Measurements from ENCODE around the gene KNTC1. TPM values are rescaled to one million over a fixed set of nuclear protein-coding genes. Genes with fewer than 3 reads are reported as not detected.
"Not testable (repeated sequence)": the region's sequence is repeated elsewhere in the genome, so short reads cannot be mapped to it uniquely, and the experiment has no call there.

Gene KNTC1, protein sequence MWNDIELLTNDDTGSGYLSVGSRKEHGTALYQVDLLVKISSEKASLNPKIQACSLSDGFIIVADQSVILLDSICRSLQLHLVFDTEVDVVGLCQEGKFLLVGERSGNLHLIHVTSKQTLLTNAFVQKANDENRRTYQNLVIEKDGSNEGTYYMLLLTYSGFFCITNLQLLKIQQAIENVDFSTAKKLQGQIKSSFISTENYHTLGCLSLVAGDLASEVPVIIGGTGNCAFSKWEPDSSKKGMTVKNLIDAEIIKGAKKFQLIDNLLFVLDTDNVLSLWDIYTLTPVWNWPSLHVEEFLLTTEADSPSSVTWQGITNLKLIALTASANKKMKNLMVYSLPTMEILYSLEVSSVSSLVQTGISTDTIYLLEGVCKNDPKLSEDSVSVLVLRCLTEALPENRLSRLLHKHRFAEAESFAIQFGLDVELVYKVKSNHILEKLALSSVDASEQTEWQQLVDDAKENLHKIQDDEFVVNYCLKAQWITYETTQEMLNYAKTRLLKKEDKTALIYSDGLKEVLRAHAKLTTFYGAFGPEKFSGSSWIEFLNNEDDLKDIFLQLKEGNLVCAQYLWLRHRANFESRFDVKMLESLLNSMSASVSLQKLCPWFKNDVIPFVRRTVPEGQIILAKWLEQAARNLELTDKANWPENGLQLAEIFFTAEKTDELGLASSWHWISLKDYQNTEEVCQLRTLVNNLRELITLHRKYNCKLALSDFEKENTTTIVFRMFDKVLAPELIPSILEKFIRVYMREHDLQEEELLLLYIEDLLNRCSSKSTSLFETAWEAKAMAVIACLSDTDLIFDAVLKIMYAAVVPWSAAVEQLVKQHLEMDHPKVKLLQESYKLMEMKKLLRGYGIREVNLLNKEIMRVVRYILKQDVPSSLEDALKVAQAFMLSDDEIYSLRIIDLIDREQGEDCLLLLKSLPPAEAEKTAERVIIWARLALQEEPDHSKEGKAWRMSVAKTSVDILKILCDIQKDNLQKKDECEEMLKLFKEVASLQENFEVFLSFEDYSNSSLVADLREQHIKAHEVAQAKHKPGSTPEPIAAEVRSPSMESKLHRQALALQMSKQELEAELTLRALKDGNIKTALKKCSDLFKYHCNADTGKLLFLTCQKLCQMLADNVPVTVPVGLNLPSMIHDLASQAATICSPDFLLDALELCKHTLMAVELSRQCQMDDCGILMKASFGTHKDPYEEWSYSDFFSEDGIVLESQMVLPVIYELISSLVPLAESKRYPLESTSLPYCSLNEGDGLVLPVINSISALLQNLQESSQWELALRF (N-terminal part only)
- 10 to 100 TPM; 66.0 to 69.6 TPM for total RNA-seq
- polyA plus RNA-seq: 3.8 TPM

DNA sequence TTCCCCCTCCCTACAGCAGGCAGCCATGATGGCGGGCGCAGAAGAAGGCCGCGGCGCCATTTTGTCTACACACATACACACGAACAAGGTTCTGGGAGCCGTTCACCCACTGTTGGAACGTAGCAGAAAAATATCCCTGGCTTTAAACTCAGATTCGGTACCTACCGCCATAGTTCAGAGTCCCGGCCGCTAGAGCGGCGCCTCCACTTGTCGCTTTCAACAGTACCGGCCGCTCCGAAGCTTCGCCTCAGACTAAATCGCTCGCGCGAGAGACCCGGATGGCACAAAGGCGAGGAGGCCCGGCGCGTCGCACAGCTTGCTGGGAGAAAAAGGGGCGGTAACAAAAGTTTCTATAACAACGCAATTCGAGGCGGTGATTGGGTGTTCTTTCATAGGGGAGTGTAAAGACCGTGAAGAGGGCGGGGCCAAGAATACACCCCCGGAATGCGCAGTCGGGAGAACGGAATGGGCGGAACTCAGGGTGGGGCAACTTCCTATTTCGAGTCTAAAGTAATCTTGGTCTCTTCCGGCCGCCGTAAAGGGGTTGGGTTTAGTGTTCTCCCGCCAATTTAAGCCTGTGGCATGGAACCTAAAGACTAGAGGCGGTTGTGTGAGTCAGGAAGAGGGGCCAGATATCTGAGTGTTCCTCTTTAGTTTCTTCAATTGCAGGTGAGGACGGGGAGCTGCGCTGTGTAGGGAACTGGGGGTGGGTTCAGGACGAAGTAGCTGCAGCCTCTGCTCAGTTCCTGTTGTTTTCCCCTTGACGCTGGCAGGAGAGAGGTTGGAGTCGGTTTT lies at the start of gene KNTC1, which contains the start of gene RSRC2:
KNTC1 (plus strand) TSS at position 567 of the 795 bp plus-strand sequence. CDS start 2,815 bp downstream, outside the sequence.
RSRC2 (minus strand) TSS at position 254 of the 795 bp plus-strand sequence; CDS start at position 171, 83 bp downstream.
- ChIA-PET POLR2A (interaction anchor here (0.8 to 2.6 kb wide), 13 partner anchors 14 to 839 kb away, joined by 3 to 65 read pairs (median 5); partner anchors contain the start of genes DENR, DIABLO, MPHOSPH9 and MTRFR), CTCF (interaction anchor here (0.7 to 2.2 kb wide), 2 partner anchors 26 to 29 kb away, joined by 3 to 4 read pairs; partner anchors contain the start of gene ZCCHC8)
- Mint-ChIP-seq H3K27me3 (no peaks in the 10 kb centered on the region), H3K4me1 (peaks cover 32 to 36% (median 36%) of the 10 kb centered on the region in 3 donors), H3K27ac (no peak within 1 kb of the TSS), H3K4me3 (no peak within 1 kb of the TSS), H3K36me3 (peaks cover under 1 to 39% (median 11%) of the 10 kb centered on the region in 3 donors), H3K9me3 (no peaks in the 10 kb centered on the region)
- H3K36me3 ChIP-seq (ENCODE audit: insufficient read depth, low read length): peaks cover 6% of the 10 kb centered on the region
- peaks cover 49% of the 10 kb centered on the region for H3K4me1 ChIP-seq (ENCODE audit: insufficient read depth, low read length)
- peak; percentile 95 to 99 (median 99) for DNase-seq
- peak within 1 kb of the TSS; percentile 90 for H3K4me3 ChIP-seq (ENCODE audit: low read length)
- H3K9me3 ChIP-seq (ENCODE audit: low read length): no peaks in the 10 kb centered on the region
- H3K27me3 ChIP-seq (ENCODE audit: insufficient read depth, low read length, poor library complexity, severe bottlenecking): no peaks in the 10 kb centered on the region
- peak within 1 kb of the TSS; percentile 98 for H3K27ac ChIP-seq (ENCODE audit: low read depth, low read length)

DNA sequence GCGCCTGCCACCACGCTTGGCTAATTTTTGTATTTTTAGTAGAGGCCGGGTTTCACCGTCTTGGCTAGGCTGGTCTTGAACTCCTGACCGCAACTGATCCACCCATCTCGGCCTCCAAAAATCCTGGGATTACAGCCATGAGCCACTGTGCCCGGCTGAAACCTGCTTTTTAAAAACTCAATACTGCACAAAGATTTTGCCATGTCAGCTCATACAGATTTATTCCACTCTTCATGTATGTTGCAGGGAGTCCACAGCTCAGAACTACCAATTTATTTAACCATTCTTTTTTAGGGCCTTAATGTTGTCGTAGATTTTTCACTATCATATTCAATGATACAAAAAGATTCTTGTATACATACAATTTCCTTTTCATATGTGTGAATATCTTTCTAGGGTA lies 46.3 kb upstream of the KNTC1 start:
- peaks cover 21 to 78% (median 42%) of the 10 kb centered on the region in 3 donors for H3K36me3 Mint-ChIP-seq
- Histone ChIP-seq H3K9me3 (ENCODE audit: low read length) (no peaks in the 10 kb centered on the region), H3K27me3 (ENCODE audit: insufficient read depth, low read length, poor library complexity, severe bottlenecking) (no peaks in the 10 kb centered on the region), H3K4me3 (ENCODE audit: low read length) (no peak overlapping the region), H3K4me1 (ENCODE audit: insufficient read depth, low read length) (no peaks in the 10 kb centered on the region), H3K27ac (ENCODE audit: low read depth, low read length) (no peak overlapping the region), H3K36me3 (ENCODE audit: insufficient read depth, low read length) (peaks cover 42% of the 10 kb centered on the region)
- no peaks in the 10 kb centered on the region for H3K9me3 Mint-ChIP-seq
- no peak for DNase-seq
- POLR2A ChIA-PET: interaction anchor here (0.7 kb wide), 1 partner anchor 31 kb away, joined by 4 read pairs; no protein-coding TSS in a partner anchor
- no peaks in the 10 kb centered on the region for H3K27me3 Mint-ChIP-seq
- no peak overlapping the region for H3K4me3 Mint-ChIP-seq
- CTCF ChIA-PET: interaction anchor here (1.1 kb wide), 1 partner anchor 9 kb away, joined by 5 read pairs; no protein-coding TSS in a partner anchor
- peaks cover 4 to 9% (median 5%) of the 10 kb centered on the region in 3 donors for H3K4me1 Mint-ChIP-seq
- H3K27ac Mint-ChIP-seq: peak overlapping the region in 1 of 8 donors; percentile 51

DNA sequence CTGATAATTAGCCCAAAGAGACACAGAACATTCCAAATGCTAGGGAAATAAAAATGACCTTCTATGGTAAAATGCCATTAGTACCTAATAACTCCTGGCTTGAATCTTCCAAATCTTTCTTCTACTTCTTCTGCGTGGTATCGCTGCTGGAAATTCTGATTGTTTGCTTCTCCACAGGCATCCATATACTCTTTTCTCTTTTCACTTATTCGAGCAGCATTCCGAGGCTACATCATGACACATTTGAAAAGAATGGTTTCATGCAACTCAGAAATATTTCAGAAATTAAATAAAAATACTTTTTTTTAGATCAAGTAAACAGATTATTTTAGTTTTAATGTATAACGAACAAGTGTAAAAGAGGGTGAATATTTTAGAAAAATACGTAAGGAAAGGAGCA lies 45.2 kb upstream of the KNTC1 start:
- H3K9me3 ChIP-seq (ENCODE audit: low read length): no peaks in the 10 kb centered on the region
- no peaks in the 10 kb centered on the region for H3K27me3 ChIP-seq (ENCODE audit: insufficient read depth, low read length, poor library complexity, severe bottlenecking)
- peaks cover 20 to 77% (median 36%) of the 10 kb centered on the region in 3 donors for H3K36me3 Mint-ChIP-seq
- H3K27me3 Mint-ChIP-seq: no peaks in the 10 kb centered on the region
- H3K9me3 Mint-ChIP-seq: no peaks in the 10 kb centered on the region
- H3K36me3 ChIP-seq (ENCODE audit: insufficient read depth, low read length): peaks cover 35% of the 10 kb centered on the region
- peaks cover 4 to 9% (median 5%) of the 10 kb centered on the region in 3 donors for H3K4me1 Mint-ChIP-seq
- CTCF ChIA-PET: no interaction called here
- no peak for DNase-seq
- H3K4me3 ChIP-seq (ENCODE audit: low read length): no peak overlapping the region
- POLR2A ChIA-PET: no interaction called here
- no peak overlapping the region for H3K27ac ChIP-seq (ENCODE audit: low read depth, low read length)
- no peak overlapping the region for H3K4me3 Mint-ChIP-seq
- no peak overlapping the region for H3K27ac Mint-ChIP-seq
- no peaks in the 10 kb centered on the region for H3K4me1 ChIP-seq (ENCODE audit: insufficient read depth, low read length)

DNA sequence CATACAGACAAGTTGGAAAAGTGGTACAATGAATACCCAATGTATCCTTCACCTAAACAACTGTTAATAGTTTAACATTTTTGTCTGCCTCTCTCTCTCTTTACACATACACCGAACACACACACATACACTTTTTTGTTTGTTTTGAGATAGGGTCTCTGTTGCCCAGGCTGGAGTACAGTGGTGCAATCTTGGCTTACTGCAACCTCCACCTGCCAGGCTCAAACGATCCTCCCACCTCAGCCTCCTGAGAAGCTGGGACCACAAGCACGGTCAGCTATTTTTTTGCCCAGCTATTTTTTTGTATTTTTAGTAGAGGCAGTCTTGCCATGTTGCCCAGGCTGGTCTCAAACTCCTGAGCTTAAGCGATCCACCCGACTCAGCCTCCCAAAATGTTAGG lies 43.1 kb upstream of the KNTC1 start:
- no peaks in the 10 kb centered on the region for H3K27me3 ChIP-seq (ENCODE audit: insufficient read depth, low read length, poor library complexity, severe bottlenecking)
- H3K9me3 Mint-ChIP-seq: no peaks in the 10 kb centered on the region
- CTCF ChIA-PET: interaction anchor here (1.0 to 2.6 kb wide), 4 partner anchors 11 to 84 kb away, joined by 3 to 8 read pairs (median 4); partner anchors contain the start of gene ZCCHC8
- peaks cover 12 to 76% (median 30%) of the 10 kb centered on the region in 3 donors for H3K36me3 Mint-ChIP-seq
- no peak overlapping the region for H3K4me3 Mint-ChIP-seq
- H3K4me3 ChIP-seq (ENCODE audit: low read length): no peak overlapping the region
- H3K4me1 Mint-ChIP-seq: peaks cover 4 to 11% (median 5%) of the 10 kb centered on the region in 3 donors
- H3K27ac Mint-ChIP-seq: peak overlapping the region in 5 of 8 donors; percentile 2 to 92 (median 72)
- no peaks in the 10 kb centered on the region for H3K9me3 ChIP-seq (ENCODE audit: low read length)
- H3K27ac ChIP-seq (ENCODE audit: low read depth, low read length): no peak overlapping the region
- no peaks in the 10 kb centered on the region for H3K4me1 ChIP-seq (ENCODE audit: insufficient read depth, low read length)
- POLR2A ChIA-PET: interaction anchor here (0.6 kb wide), 1 partner anchor 12 kb away, joined by 7 read pairs; no protein-coding TSS in a partner anchor
- DNase-seq: no peak
- H3K36me3 ChIP-seq (ENCODE audit: insufficient read depth, low read length): peaks cover 39% of the 10 kb centered on the region
- no peaks in the 10 kb centered on the region for H3K27me3 Mint-ChIP-seq

DNA sequence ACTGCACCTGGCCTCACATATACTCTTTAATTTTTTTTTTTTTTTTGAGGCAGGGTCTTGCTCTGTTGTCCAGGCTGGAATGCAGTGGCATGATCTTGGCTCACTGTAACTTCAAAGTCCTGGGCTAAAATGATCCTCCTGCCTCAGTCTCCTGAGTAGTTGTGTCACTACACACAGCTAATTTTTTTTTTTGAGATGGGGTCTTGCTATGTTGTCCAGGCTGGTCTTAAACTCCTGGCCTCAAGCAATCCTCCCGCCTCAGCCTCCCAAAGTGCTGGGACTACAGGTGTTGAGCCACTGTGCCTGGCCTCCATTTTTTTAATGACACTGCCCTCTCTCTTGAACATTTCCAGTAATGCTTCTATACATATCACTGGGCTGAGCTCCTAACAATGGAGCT lies 42.7 kb upstream of the KNTC1 start:
- CTCF ChIA-PET: interaction anchor here (0.8 to 2.6 kb wide), 5 partner anchors 10 to 116 kb away, joined by 3 to 8 read pairs (median 4); partner anchors contain the start of gene ZCCHC8
- H3K9me3 Mint-ChIP-seq; H3K27me3 ChIP-seq (ENCODE audit: insufficient read depth, low read length, poor library complexity, severe bottlenecking); H3K27me3 Mint-ChIP-seq; H3K4me3 ChIP-seq (ENCODE audit: low read length); H3K4me1 ChIP-seq (ENCODE audit: insufficient read depth, low read length); POLR2A ChIA-PET; H3K4me3 Mint-ChIP-seq; H3K27ac ChIP-seq (ENCODE audit: low read depth, low read length); DNase-seq; H3K9me3 ChIP-seq (ENCODE audit: low read length): not testable (repeated sequence)
- H3K36me3 ChIP-seq (ENCODE audit: insufficient read depth, low read length): peaks cover 43% of the 10 kb centered on the region
- Mint-ChIP-seq H3K36me3 (peaks cover 16 to 77% (median 31%) of the 10 kb centered on the region in 3 donors), H3K27ac (peak overlapping the region in 3 of 8 donors; percentile 75 to 76 (median 75)), H3K4me1 (peaks cover 4 to 16% (median 5%) of the 10 kb centered on the region in 3 donors)

DNA sequence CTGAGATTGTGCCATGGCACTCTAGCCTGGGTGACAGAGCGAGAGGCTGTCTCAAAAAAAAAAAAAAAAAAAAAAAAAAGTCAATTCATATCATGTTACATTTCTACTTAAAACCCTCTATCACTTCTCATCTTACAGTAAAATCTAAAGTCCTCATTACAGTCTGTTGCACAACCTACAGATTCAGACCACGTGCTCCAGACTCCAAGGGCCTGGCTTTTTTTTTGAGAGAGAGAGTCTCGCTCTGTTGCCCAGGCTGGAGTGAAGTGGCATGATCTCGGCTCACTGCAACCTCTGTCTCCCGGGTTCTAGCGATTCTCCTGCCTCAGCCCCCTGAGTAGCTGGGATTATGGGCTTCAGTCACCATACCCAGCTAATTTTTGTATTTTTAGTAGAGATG lies 40.7 kb upstream of the KNTC1 start:
- peaks cover 5 to 18% (median 6%) of the 10 kb centered on the region in 3 donors for H3K4me1 Mint-ChIP-seq
- not testable (repeated sequence) for H3K4me3 Mint-ChIP-seq; H3K27ac ChIP-seq (ENCODE audit: low read depth, low read length); H3K27me3 Mint-ChIP-seq; H3K27me3 ChIP-seq (ENCODE audit: insufficient read depth, low read length, poor library complexity, severe bottlenecking); H3K4me1 ChIP-seq (ENCODE audit: insufficient read depth, low read length); DNase-seq; H3K9me3 Mint-ChIP-seq; H3K4me3 ChIP-seq (ENCODE audit: low read length); H3K9me3 ChIP-seq (ENCODE audit: low read length)
- H3K36me3 ChIP-seq (ENCODE audit: insufficient read depth, low read length): peaks cover 42% of the 10 kb centered on the region
- H3K27ac Mint-ChIP-seq: peak overlapping the region in 2 of 8 donors; percentile 3 to 17
- H3K36me3 Mint-ChIP-seq: peaks cover 8 to 76% (median 26%) of the 10 kb centered on the region in 3 donors
- POLR2A ChIA-PET: interaction anchor here (0.7 kb wide), 1 partner anchor 13 kb away, joined by 6 read pairs; no protein-coding TSS in a partner anchor
- CTCF ChIA-PET: interaction anchor here (1.5 kb wide), 1 partner anchor 14 kb away, joined by 4 read pairs; the partner anchor contains the start of gene ZCCHC8

All from CD8-positive, alpha-beta memory T cell (primary cell).